ENCODE results near the gene ZNF473. TPM values are rescaled to one million over a fixed set of nuclear protein-coding genes. Genes with fewer than 3 reads are reported as not detected.
A peak's percentile ranks its signal among the peaks of the same experiment; 100 is the strongest.

The ZNF473 gene
- total and polyA plus RNA-seq, 2 of the 13 experiments (the other 11 are each of a cell fraction or from before 2014, with no cell fraction given): 5.8 to 11.9 TPM

- TF ChIP-seq ZBTB39 (CRISPR knock-in tag; IDR thresholded peaks at IDR 0.05) (no peak), ELF3 (CRISPR knock-in tag; IDR thresholded peaks at IDR 0.05) (0 out of 2 replicates have a peak, but pooled peaks have one; percentile 22), FOXP4 (CRISPR knock-in tag; IDR thresholded peaks at IDR 0.05) (no peak), NCOA2 (CRISPR knock-in tag; IDR thresholded peaks at IDR 0.05) (no peak), JDP2 (CRISPR knock-in tag; IDR thresholded peaks at IDR 0.05; ENCODE audit: borderline replicate concordance) (no peak), MEIS1 (CRISPR knock-in tag; IDR thresholded peaks at IDR 0.05; ENCODE audit: borderline replicate concordance) (no peak), POLR2AphosphoS5 (IDR thresholded peaks at IDR 0.05; ENCODE audit: low read depth, low read length) (no peak), ZNF292 (CRISPR knock-in tag; IDR thresholded peaks at IDR 0.05; ENCODE audit: borderline replicate concordance, low read depth) (no peak), GATAD1 (CRISPR knock-in tag; IDR thresholded peaks at IDR 0.05) (peak; percentile 34; the same call in 1 of the 2 replicates), THAP9 (CRISPR knock-in tag; IDR thresholded peaks at IDR 0.05; ENCODE audit: borderline replicate concordance) (no peak), MAFK (conservative IDR thresholded peaks at IDR 0.05 in 1 of 2, IDR thresholded peaks at IDR 0.05 in 1 of 2; ENCODE audit: low read length in 2 of 2) (no peak), ZNF703 (CRISPR knock-in tag; IDR thresholded peaks at IDR 0.05; ENCODE audit: borderline replicate concordance) (no peak), GTF2F1 (IDR thresholded peaks at IDR 0.05; ENCODE audit: low read length) (no peak), ZNF234 (CRISPR knock-in tag; conservative IDR thresholded peaks at IDR 0.05) (no peak), CCAR2 (optimal IDR thresholded peaks at IDR 0.05; ENCODE audit: low read depth, low read length) (no peak), ZEB1 (IDR thresholded peaks at IDR 0.05; ENCODE audit: insufficient replicate concordance, low read depth) (no peak), GPN1 (CRISPR knock-in tag; IDR thresholded peaks at IDR 0.05; ENCODE audit: borderline replicate concordance) (no peak), KDM4B (CRISPR knock-in tag; IDR thresholded peaks at IDR 0.05) (no peak), ZNF180 (CRISPR knock-in tag; IDR thresholded peaks at IDR 0.05; ENCODE audit: borderline replicate concordance, low read depth) (no peak), ZNF724P (CRISPR knock-in tag; IDR thresholded peaks at IDR 0.05; ENCODE audit: borderline replicate concordance) (no peak), PLSCR1 (CRISPR knock-in tag; IDR thresholded peaks at IDR 0.05; ENCODE audit: borderline replicate concordance) (no peak), SP1 (IDR thresholded peaks at IDR 0.05) (no peak), SP1 (CRISPR knock-in tag; IDR thresholded peaks at IDR 0.05) (no peak)
These were observed 21.1 kb downstream of the ZNF473 start (continued) for GRCh38 chr19:50046649-50047503.
